BE2C (cell line): Measurements from ENCODE around the gene MYBL2.
A peak's percentile ranks its signal among the peaks of the same experiment; 100 is the strongest.

Source experiments
- DNase-seq: peaks from one replicate; pipeline ENCODE4 v3.0.0-alpha.2; 2020
- H3K27me3 ChIP-seq: fragments of 250-450 bp; sonication (Bioruptor Pico); 2 replicates; pipeline ENCODE4 v1.5.1; 2020; ENCODE audit warnings: mild to moderate bottlenecking
- H3K36me3 ChIP-seq: fragments of 250-450 bp; sonication (Bioruptor Pico); 2 replicates; pipeline ENCODE4 v1.5.1; 2020; ENCODE audit warnings: mild to moderate bottlenecking
- H3K4me1 ChIP-seq: fragments of 250-450 bp; sonication (Bioruptor Pico); 2 replicates; pipeline ENCODE4 v1.5.1; 2020
- H3K4me3 ChIP-seq: 2 replicates; pipeline ENCODE4 v1.5.1; 2011; ENCODE audit warnings: low read depth, low read length
- H3K9me3 ChIP-seq: fragments of 250-450 bp; sonication (Bioruptor Pico); 2 replicates; pipeline ENCODE4 v1.5.1; 2020
- CTCF ChIP-seq: IDR thresholded peaks from 2 replicates; pipeline ENCODE4 v1.5.1; 2012; ENCODE audit warnings: mild to moderate bottlenecking, low read depth, low read length

The MYBL2 gene

GRCh38 chr20:43717616-43717995 lies 50.7 kb downstream of the MYBL2 start:
- H3K4me1 ChIP-seq = peaks cover 7% of the 10 kb centered on the region
- no peak for TF ChIP-seq CTCF
- no peaks in the 10 kb centered on the region for H3K27me3 ChIP-seq
- no peak overlapping the region for H3K4me3 ChIP-seq
- peaks cover 26% of the 10 kb centered on the region for H3K36me3 ChIP-seq
- DNase-seq = no peak
- H3K9me3 ChIP-seq = no peaks in the 10 kb centered on the region

GRCh38 chr20:43720007-43720406 lies 53.1 kb downstream of the MYBL2 start:
- no peak for TF ChIP-seq CTCF
- no peaks in the 10 kb centered on the region for H3K9me3 ChIP-seq
- H3K27me3 ChIP-seq = no peaks in the 10 kb centered on the region
- H3K4me1 ChIP-seq = peaks cover 7% of the 10 kb centered on the region
- H3K4me3 ChIP-seq = no peak overlapping the region
- no peak for DNase-seq
- H3K36me3 ChIP-seq = peaks cover 11% of the 10 kb centered on the region; the same call in 1 of the 2 replicates

- Histone ChIP-seq H3K4me1 (peaks cover 7% of the 10 kb centered on the region), H3K9me3 (no peaks in the 10 kb centered on the region), H3K4me3 (no peak overlapping the region; the same call in 1 of the 2 replicates), H3K27me3 (no peaks in the 10 kb centered on the region), H3K36me3 (peaks cover 3% of the 10 kb centered on the region; the same call in 1 of the 2 replicates)
- TF ChIP-seq CTCF = no peak
- DNase-seq = no peak
Measured at GRCh38 chr20:43721097-43721428, 54.1 kb downstream of the MYBL2 start.

GRCh38 chr20:43721429-43722152 lies 54.7 kb downstream of the MYBL2 start:
- no peak for TF ChIP-seq CTCF
- H3K4me1 ChIP-seq = peaks cover 7% of the 10 kb centered on the region
- peak; percentile 70 for DNase-seq
- peak overlapping the region; percentile 41 for H3K4me3 ChIP-seq
- no peaks in the 10 kb centered on the region; the same call in 1 of the 2 replicates for H3K36me3 ChIP-seq
- no peaks in the 10 kb centered on the region for H3K9me3 ChIP-seq
- no peaks in the 10 kb centered on the region for H3K27me3 ChIP-seq

- TF ChIP-seq CTCF = no peak
- Histone ChIP-seq H3K9me3 (no peaks in the 10 kb centered on the region), H3K4me1 (peaks cover 7% of the 10 kb centered on the region), H3K4me3 (peak overlapping the region; percentile 41), H3K36me3 (no peaks in the 10 kb centered on the region; the same call in 1 of the 2 replicates), H3K27me3 (no peaks in the 10 kb centered on the region)
- no peak for DNase-seq
Measured at GRCh38 chr20:43722153-43722505, 55.2 kb downstream of the MYBL2 start.

GRCh38 chr20:43723186-43723585 lies 56.3 kb downstream of the MYBL2 start:
- Histone ChIP-seq H3K9me3 (no peaks in the 10 kb centered on the region), H3K4me1 (peaks cover 7% of the 10 kb centered on the region), H3K4me3 (no peak overlapping the region), H3K27me3 (no peaks in the 10 kb centered on the region), H3K36me3 (no peaks in the 10 kb centered on the region)
- DNase-seq = no peak
- TF ChIP-seq CTCF = no peak
